Breast epithelium (tissue), 3 donors: ENCODE measurements around the gene ALPK3.

Experiments used
- CTCF ChIP-seq, 3 donors: fragments of 450-650 bp; IDR thresholded peaks; one replicate each; pipeline ENCODE4 v1.5.1; 2016 to 2017; ENCODE audit warnings: antibody characterized with exemption in 3 of 3, mild to moderate bottlenecking in 3 of 3, moderate library complexity in 3 of 3
- POLR2A ChIP-seq: fragments of 450-650 bp; IDR thresholded peaks from one replicate; pipeline ENCODE4 v1.6.1; 2016; ENCODE audit warnings: antibody characterized with exemption, mild to moderate bottlenecking, moderate library complexity

GRCh38 chr15:84847382-84847781 is 30.2 kb downstream of the ALPK3 start:
- TF ChIP-seq POLR2A (no peak), CTCF (IDR thresholded peaks at IDR 0.05) (no peak)
